Measurements from ENCODE around the gene KDM6A. TPM values are rescaled to one million over a fixed set of nuclear protein-coding genes. Genes with fewer than 3 reads are reported as not detected.

The KDM6A gene
- total RNA-seq, 1 experiment from 2014 or later = 42.8 TPM

GRCh38 chrX:44970709-44971108 lies 97.7 kb downstream of the KDM6A start:
- no peak for DNase-seq
- TF ChIP-seq CTCF (IDR thresholded peaks at IDR 0.05; ENCODE audit: unreplicated experiment) = no peak
- BruUV-seq (replicated peaks) = no TSS peak
- intact Hi-C loops (cut with micrococcal nuclease; ENCODE audit: unreplicated experiment) = loop anchor here (5.0 kb wide), 1 partner anchor 42 kb away; no protein-coding TSS in a partner anchor
- Mint-ChIP-seq H3K4me3 (ENCODE audit: low read depth, unreplicated experiment) (no peak overlapping the region), H3K4me1 (ENCODE audit: low read depth, unreplicated experiment) (peaks cover 61% of the 10 kb centered on the region), H3K27ac (ENCODE audit: unreplicated experiment) (no peak overlapping the region), H3K9me3 (ENCODE audit: low read depth, unreplicated experiment) (no peaks in the 10 kb centered on the region), H3K27me3 (ENCODE audit: unreplicated experiment) (no peaks in the 10 kb centered on the region), H3K36me3 (ENCODE audit: insufficient read depth, unreplicated experiment) (peaks cover 6% of the 10 kb centered on the region)
- CTCF ChIA-PET = no interaction called here

- intact Hi-C loops (cut with micrococcal nuclease; ENCODE audit: unreplicated experiment) = loop anchor here (5.0 kb wide), 1 partner anchor 41 kb away; no protein-coding TSS in a partner anchor
- H3K27me3 Mint-ChIP-seq (ENCODE audit: unreplicated experiment) = no peaks in the 10 kb centered on the region
- no peak for TF ChIP-seq CTCF (IDR thresholded peaks at IDR 0.05; ENCODE audit: unreplicated experiment)
- H3K4me1 Mint-ChIP-seq (ENCODE audit: low read depth, unreplicated experiment) = peaks cover 54% of the 10 kb centered on the region
- peak overlapping the region; percentile 66 for H3K27ac Mint-ChIP-seq (ENCODE audit: unreplicated experiment)
- DNase-seq = no peak
- H3K4me3 Mint-ChIP-seq (ENCODE audit: low read depth, unreplicated experiment) = peak overlapping the region; percentile 37
- BruUV-seq (replicated peaks) = no TSS peak
- H3K36me3 Mint-ChIP-seq (ENCODE audit: insufficient read depth, unreplicated experiment) = peaks cover 6% of the 10 kb centered on the region
- H3K9me3 Mint-ChIP-seq (ENCODE audit: low read depth, unreplicated experiment) = no peaks in the 10 kb centered on the region
- CTCF ChIA-PET = interaction anchor here (0.6 kb wide), 1 partner anchor 79 kb away, joined by 8 read pairs; no protein-coding TSS in a partner anchor
Measured at GRCh38 chrX:44971674-44972073, 98.7 kb downstream of the KDM6A start.

- Mint-ChIP-seq H3K4me1 (ENCODE audit: low read depth, unreplicated experiment) (peaks cover 49% of the 10 kb centered on the region), H3K9me3 (ENCODE audit: low read depth, unreplicated experiment) (no peaks in the 10 kb centered on the region), H3K27me3 (ENCODE audit: unreplicated experiment) (no peaks in the 10 kb centered on the region), H3K4me3 (ENCODE audit: low read depth, unreplicated experiment) (peak overlapping the region; percentile 37), H3K36me3 (ENCODE audit: insufficient read depth, unreplicated experiment) (peaks cover 2% of the 10 kb centered on the region), H3K27ac (ENCODE audit: unreplicated experiment) (no peak overlapping the region)
- DNase-seq = no peak
- CTCF ChIA-PET = no interaction called here
- intact Hi-C loops (cut with micrococcal nuclease; ENCODE audit: unreplicated experiment) = loop anchor here (5.0 kb wide), 1 partner anchor 40 kb away; no protein-coding TSS in a partner anchor
- no TSS peak for BruUV-seq (replicated peaks)
- no peak for TF ChIP-seq CTCF (IDR thresholded peaks at IDR 0.05; ENCODE audit: unreplicated experiment)
Measured at GRCh38 chrX:44972132-44972531, 99.1 kb downstream of the KDM6A start.

- TF ChIP-seq CTCF (IDR thresholded peaks at IDR 0.05; ENCODE audit: unreplicated experiment) = no peak
Measured at GRCh38 chrX:44973420-44973932, 100.5 kb downstream of the KDM6A start.

More at GRCh38 chrX:44973420-44973932, 100.5 kb downstream of the KDM6A start:
- Mint-ChIP-seq H3K4me3 (ENCODE audit: low read depth, unreplicated experiment) (peak overlapping the region; percentile 6), H3K36me3 (ENCODE audit: insufficient read depth, unreplicated experiment) (no peaks in the 10 kb centered on the region), H3K27ac (ENCODE audit: unreplicated experiment) (peak overlapping the region; percentile 64), H3K9me3 (ENCODE audit: low read depth, unreplicated experiment) (no peaks in the 10 kb centered on the region), H3K4me1 (ENCODE audit: low read depth, unreplicated experiment) (peaks cover 39% of the 10 kb centered on the region), H3K27me3 (ENCODE audit: unreplicated experiment) (no peaks in the 10 kb centered on the region)
- intact Hi-C loops (cut with micrococcal nuclease; ENCODE audit: unreplicated experiment) = loop anchor here (5.0 kb wide), 1 partner anchor 39 kb away; no protein-coding TSS in a partner anchor
- no peak for DNase-seq
- no TSS peak for BruUV-seq (replicated peaks)
- CTCF ChIA-PET = no interaction called here
